HepG2 (cell line): Measurements from ENCODE around the gene ELL. TPM values are rescaled to one million over a fixed set of nuclear protein-coding genes. Genes with fewer than 3 reads are reported as not detected.
A peak's percentile ranks its signal among the peaks of the same experiment; 100 is the strongest.

Experiments used
- CBX1 ChIP-seq: IDR thresholded peaks from one replicate; pipeline ENCODE4 v1.6.1; 2016; ENCODE audit warnings: antibody characterized with exemption, low read depth
- HNRNPL ChIP-seq: fragments of 200-400 bp; formaldehyde crosslinking; IDR thresholded peaks from 2 replicates; pipeline ENCODE4 v1.6.1; 2017; ENCODE audit warnings: mild to moderate bottlenecking, low read depth, low read length
- IKZF4 ChIP-seq: sonication (generic); formaldehyde crosslinking; IDR thresholded peaks from 2 replicates; pipeline ENCODE4 v1.5.1; 2020; ENCODE audit warnings: borderline replicate concordance, mild to moderate bottlenecking, low read depth, missing genetic modification reagents; ENCODE audit errors: not compliant biosample characterization
- KDM2A ChIP-seq: sonication (generic); formaldehyde crosslinking; IDR thresholded peaks from 2 replicates; pipeline ENCODE4 v1.4.0; 2020; ENCODE audit warnings: low read depth, missing genetic modification reagents, borderline replicate concordance
- MTF2 ChIP-seq: sonication (generic); formaldehyde crosslinking; IDR thresholded peaks from 2 replicates; pipeline ENCODE4 v1.5.0; 2020; ENCODE audit warnings: missing genetic modification reagents, borderline replicate concordance
- NONO ChIP-seq, 2 experiments: fragments of 450-650 bp in 1 of 2; sonication (generic) in 1 of 2; formaldehyde crosslinking in 1 of 2; IDR thresholded peaks in 1 of 2; conservative IDR thresholded peaks in 1 of 2; 2 replicates each; pipeline versions ENCODE4 v1.6.1 to v1.8.0; 2017 to 2022; ENCODE audit warnings: mild to moderate bottlenecking in 1 of 2, missing genetic modification reagents in 1 of 2, moderate library complexity in 1 of 2
- SPEN ChIP-seq: sonication (generic); formaldehyde crosslinking; IDR thresholded peaks from 2 replicates; pipeline ENCODE4 v1.5.1; 2020; ENCODE audit warnings: low read depth, mild to moderate bottlenecking, missing genetic modification reagents
- ZBTB38 ChIP-seq: sonication (generic); formaldehyde crosslinking; IDR thresholded peaks from 2 replicates; pipeline ENCODE4 v1.5.1; 2020; ENCODE audit warnings: mild to moderate bottlenecking, missing genetic modification reagents
- ZFP91 ChIP-seq: sonication (generic); formaldehyde crosslinking; IDR thresholded peaks from 2 replicates; pipeline ENCODE4 v1.9.0; 2022; ENCODE audit warnings: missing genetic modification reagents, mild to moderate bottlenecking, borderline replicate concordance
- ZMYM2 ChIP-seq: sonication (generic); formaldehyde crosslinking; IDR thresholded peaks from 2 replicates; pipeline ENCODE4 v1.8.0; 2022; ENCODE audit warnings: mild to moderate bottlenecking, missing genetic modification reagents
- ZNF354B ChIP-seq: sonication (generic); formaldehyde crosslinking; IDR thresholded peaks from 2 replicates; pipeline ENCODE4 v1.8.0; 2022; ENCODE audit warnings: mild to moderate bottlenecking, missing genetic modification reagents
- ZNF572 ChIP-seq: sonication (generic); formaldehyde crosslinking; IDR thresholded peaks from 2 replicates; pipeline ENCODE4 v1.5.1; 2020; ENCODE audit warnings: mild to moderate bottlenecking, missing genetic modification reagents
- ZNF574 ChIP-seq: sonication (generic); formaldehyde crosslinking; IDR thresholded peaks from 2 replicates; pipeline ENCODE4 v1.4.0; 2020; ENCODE audit warnings: missing genetic modification reagents
- ZNF687 ChIP-seq: sonication (generic); formaldehyde crosslinking; IDR thresholded peaks from 2 replicates; pipeline ENCODE4 v1.5.1; 2020; ENCODE audit warnings: mild to moderate bottlenecking, missing genetic modification reagents, moderate library complexity
- ZNF691 ChIP-seq: sonication (generic); formaldehyde crosslinking; IDR thresholded peaks from 2 replicates; pipeline ENCODE4 v1.4.0; 2020; ENCODE audit warnings: missing genetic modification reagents, low read depth, mild to moderate bottlenecking, borderline replicate concordance
- ZNF746 ChIP-seq: sonication (generic); formaldehyde crosslinking; IDR thresholded peaks from 2 replicates; pipeline ENCODE4 v1.8.0; 2022; ENCODE audit warnings: mild to moderate bottlenecking, missing genetic modification reagents
- ZNF777 ChIP-seq: sonication (generic); formaldehyde crosslinking; IDR thresholded peaks from 2 replicates; pipeline ENCODE4 v1.4.0; 2020; ENCODE audit warnings: missing genetic modification reagents
- polyA plus RNA-seq, 8 experiments: library from polyadenylated mRNA; depleted of rRNA in 3 of 8; stranded (reverse) in 7 of 8; unstranded in 1 of 8; fragments of >200 nt; fragmentation: Illumina TruSeq in 4 of 8; extraction: Trizol in 4 of 8; gene quantifications; 2 replicates each; pipeline versions ENCODE4 v1.2.1 to v1.2.3, GENCODE V29; 2011 to 2016; ENCODE audit warnings: low read depth in 4 of 8, missing spikeins in 1 of 8, mixed read lengths in 1 of 8; ENCODE audit not compliant: insufficient read depth in 1 of 8
- total RNA-seq, 5 experiments: library from RNA; depleted of rRNA; stranded (reverse); fragments of >200 nt; fragmentation: Illumina TruSeq; extraction: Trizol; gene quantifications; 2 replicates each; pipeline ENCODE4 v1.2.3, GENCODE V29; 2016; ENCODE audit warnings: low read depth in 1 of 5

The ELL gene
- total and polyA plus RNA-seq, 2 of the 13 experiments (the other 11 are each of a cell fraction or from before 2014, with no cell fraction given), result 3.7 to 5.4 TPM

- peak; percentile 35 for TF ChIP-seq CBX1
- TF ChIP-seq ZNF354B, result 0 out of 2 replicates have a peak, but pooled peaks have one; percentile 39
- peak; percentile 74; the same call in 1 of the 2 replicates for TF ChIP-seq HNRNPL
- TF ChIP-seq ZFP91 (CRISPR knock-in tag), result peak; percentile 36; the same call in 1 of the 2 replicates
- peak; percentile 64 for TF ChIP-seq ZNF687
- TF ChIP-seq IKZF4, result peak; percentile 53
- 0 out of 2 replicates have a peak, but pooled peaks have one; percentile 36 for TF ChIP-seq KDM2A (CRISPR knock-in tag)
- no peak for TF ChIP-seq NONO (IDR thresholded peaks at IDR 0.05)
- 0 out of 2 replicates have a peak, but pooled peaks have one; percentile 30 for TF ChIP-seq NONO (CRISPR knock-in tag; conservative IDR thresholded peaks at IDR 0.05)
- peak; percentile 22; the same call in 1 of the 2 replicates for TF ChIP-seq ZNF572 (CRISPR knock-in tag)
- peak; percentile 71; the same call in 1 of the 2 replicates for TF ChIP-seq ZNF691
- TF ChIP-seq ZBTB38 (CRISPR knock-in tag), result peak; percentile 89
- TF ChIP-seq MTF2 (CRISPR knock-in tag), result no peak
- TF ChIP-seq ZMYM2 (CRISPR knock-in tag), result peak; percentile 38; the same call in 1 of the 2 replicates
- TF ChIP-seq ZNF777 (CRISPR knock-in tag), result peak; percentile 79; the same call in 1 of the 2 replicates
- TF ChIP-seq SPEN (CRISPR knock-in tag), result 0 out of 2 replicates have a peak, but pooled peaks have one; percentile 21
- peak; percentile 26; the same call in 1 of the 2 replicates for TF ChIP-seq ZNF574
- peak; percentile 42; the same call in 1 of the 2 replicates for TF ChIP-seq ZNF746 (CRISPR knock-in tag)
These were observed 103.2 kb downstream of the ELL start (continued) for GRCh38 chr19:18418483-18419194.
